Mucosa of stomach (tissue), 1 donor: ENCODE data around the gene VIPR1.

Experiments
- H3K27me3 ChIP-seq: one replicate; pipeline ENCODE4 v1.7.0; 2013; ENCODE audit warnings: mild to moderate bottlenecking, low read length; ENCODE audit not compliant: control insufficient read depth, insufficient read depth
- H3K36me3 ChIP-seq: one replicate; pipeline ENCODE4 v1.7.0; 2013; ENCODE audit warnings: low read length; ENCODE audit not compliant: control insufficient read depth, insufficient read depth
- H3K4me1 ChIP-seq: one replicate; pipeline ENCODE4 v1.7.0; 2013; ENCODE audit warnings: mild to moderate bottlenecking, low read length; ENCODE audit not compliant: control insufficient read depth, insufficient read depth
- H3K4me3 ChIP-seq: one replicate; pipeline ENCODE4 v1.7.0; 2013; ENCODE audit warnings: low read length
- H3K9ac ChIP-seq: one replicate; pipeline ENCODE4 v1.7.0; 2013; ENCODE audit warnings: mild to moderate bottlenecking, low read length, moderate library complexity
- H3K9me3 ChIP-seq: one replicate; pipeline ENCODE4 v1.7.0; 2013; ENCODE audit warnings: mild to moderate bottlenecking, low read length, moderate library complexity; ENCODE audit not compliant: control insufficient read depth
- donor health status: Pancreatic carcinoma.

Gene VIPR1

GRCh38 chr3:42529468-42529867 lies 27.0 kb downstream of the VIPR1 start:
- Histone ChIP-seq H3K9me3 (no peaks in the 10 kb centered on the region), H3K4me3 (no peak overlapping the region), H3K4me1 (peaks cover 7% of the 10 kb centered on the region), H3K27me3 (no peaks in the 10 kb centered on the region), H3K9ac (no peak overlapping the region), H3K36me3 (no peaks in the 10 kb centered on the region)

GRCh38 chr3:42530073-42530472 lies 27.6 kb downstream of the VIPR1 start:
- Histone ChIP-seq H3K9me3 (no peaks in the 10 kb centered on the region), H3K9ac (no peak overlapping the region), H3K36me3 (no peaks in the 10 kb centered on the region), H3K4me1 (peaks cover 7% of the 10 kb centered on the region), H3K27me3 (no peaks in the 10 kb centered on the region), H3K4me3 (no peak overlapping the region)

DNA sequence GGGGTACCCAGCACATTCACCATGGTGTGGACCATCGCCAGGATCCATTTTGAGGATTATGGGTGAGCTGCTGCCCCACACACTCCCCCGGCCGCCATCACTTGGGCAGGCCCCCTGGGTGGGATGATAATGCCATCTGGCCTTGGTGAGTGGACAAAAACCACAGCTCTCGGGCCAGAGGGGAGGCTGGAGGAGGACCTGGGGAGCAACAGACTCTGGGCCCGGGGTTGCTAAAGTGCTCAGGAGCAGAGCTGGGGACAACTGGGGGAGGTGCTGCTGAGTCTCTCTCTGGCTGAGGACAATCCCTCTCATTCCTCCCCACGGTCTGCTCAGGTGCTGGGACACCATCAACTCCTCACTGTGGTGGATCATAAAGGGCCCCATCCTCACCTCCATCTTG lies 29.0 kb downstream of the VIPR1 start:
- Histone ChIP-seq H3K9ac (no peak overlapping the region), H3K4me1 (peaks cover 7% of the 10 kb centered on the region), H3K9me3 (no peaks in the 10 kb centered on the region), H3K4me3 (no peak overlapping the region), H3K27me3 (no peaks in the 10 kb centered on the region), H3K36me3 (no peaks in the 10 kb centered on the region)

GRCh38 chr3:42532229-42532628 lies 29.8 kb downstream of the VIPR1 start:
- H3K36me3 ChIP-seq, result no peaks in the 10 kb centered on the region
- H3K4me3 ChIP-seq, result no peak overlapping the region
- H3K27me3 ChIP-seq, result no peaks in the 10 kb centered on the region
- no peak overlapping the region for H3K9ac ChIP-seq
- peaks cover 7% of the 10 kb centered on the region for H3K4me1 ChIP-seq
- no peaks in the 10 kb centered on the region for H3K9me3 ChIP-seq

DNA sequence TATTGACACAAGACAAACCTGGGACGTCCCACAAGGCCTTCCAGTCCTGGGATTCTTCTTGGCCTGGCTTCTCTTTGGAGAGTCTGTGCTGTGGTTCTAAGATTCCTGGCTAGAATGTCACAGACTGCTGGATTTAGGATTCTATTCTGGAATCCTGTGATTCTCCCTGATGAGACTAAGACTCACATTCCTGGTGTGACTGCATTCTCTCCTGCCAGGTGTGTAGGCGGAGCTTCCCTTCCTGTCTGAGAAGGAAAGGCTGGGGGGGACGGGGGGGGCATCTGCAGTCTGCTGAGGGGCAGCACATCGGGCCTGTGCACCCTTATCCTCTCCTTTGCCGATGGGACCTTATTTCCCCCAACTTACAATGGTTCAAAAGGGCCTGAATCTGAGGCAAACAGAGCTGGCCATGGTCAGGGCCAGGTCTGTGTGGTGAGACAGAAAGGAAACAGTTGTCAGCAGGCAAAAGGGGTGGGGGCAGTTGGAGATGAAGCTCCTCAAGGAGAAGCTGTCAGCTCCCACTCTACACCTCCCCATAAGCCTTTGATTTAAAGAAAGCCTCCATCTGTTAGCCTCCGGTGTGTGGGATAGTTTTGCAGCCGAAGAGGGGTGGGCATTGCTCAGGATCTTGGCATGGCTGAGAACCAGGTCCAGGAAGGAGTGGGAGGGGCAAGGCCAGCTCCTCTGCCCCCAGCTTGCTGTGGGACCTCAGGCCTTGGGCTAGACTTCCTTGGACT lies 30.9 kb downstream of the VIPR1 start:
- no peak overlapping the region for H3K9ac ChIP-seq
- H3K9me3 ChIP-seq, result no peaks in the 10 kb centered on the region
- no peak overlapping the region for H3K4me3 ChIP-seq
- H3K4me1 ChIP-seq, result peaks cover 7% of the 10 kb centered on the region
- no peaks in the 10 kb centered on the region for H3K27me3 ChIP-seq
- H3K36me3 ChIP-seq, result no peaks in the 10 kb centered on the region

- Histone ChIP-seq H3K4me1 (peaks cover 30% of the 10 kb centered on the region), H3K36me3 (no peaks in the 10 kb centered on the region), H3K4me3 (no peak overlapping the region), H3K27me3 (no peaks in the 10 kb centered on the region), H3K9ac (no peak overlapping the region), H3K9me3 (no peaks in the 10 kb centered on the region)
These were observed 33.7 kb downstream of the VIPR1 start for GRCh38 chr3:42535981-42536784.

GRCh38 chr3:42537350-42537749 lies 34.9 kb downstream of the VIPR1 start:
- Histone ChIP-seq H3K27me3 (no peaks in the 10 kb centered on the region), H3K36me3 (no peaks in the 10 kb centered on the region), H3K9me3 (no peaks in the 10 kb centered on the region), H3K4me3 (no peak overlapping the region), H3K4me1 (peaks cover 25% of the 10 kb centered on the region), H3K9ac (no peak overlapping the region)

DNA sequence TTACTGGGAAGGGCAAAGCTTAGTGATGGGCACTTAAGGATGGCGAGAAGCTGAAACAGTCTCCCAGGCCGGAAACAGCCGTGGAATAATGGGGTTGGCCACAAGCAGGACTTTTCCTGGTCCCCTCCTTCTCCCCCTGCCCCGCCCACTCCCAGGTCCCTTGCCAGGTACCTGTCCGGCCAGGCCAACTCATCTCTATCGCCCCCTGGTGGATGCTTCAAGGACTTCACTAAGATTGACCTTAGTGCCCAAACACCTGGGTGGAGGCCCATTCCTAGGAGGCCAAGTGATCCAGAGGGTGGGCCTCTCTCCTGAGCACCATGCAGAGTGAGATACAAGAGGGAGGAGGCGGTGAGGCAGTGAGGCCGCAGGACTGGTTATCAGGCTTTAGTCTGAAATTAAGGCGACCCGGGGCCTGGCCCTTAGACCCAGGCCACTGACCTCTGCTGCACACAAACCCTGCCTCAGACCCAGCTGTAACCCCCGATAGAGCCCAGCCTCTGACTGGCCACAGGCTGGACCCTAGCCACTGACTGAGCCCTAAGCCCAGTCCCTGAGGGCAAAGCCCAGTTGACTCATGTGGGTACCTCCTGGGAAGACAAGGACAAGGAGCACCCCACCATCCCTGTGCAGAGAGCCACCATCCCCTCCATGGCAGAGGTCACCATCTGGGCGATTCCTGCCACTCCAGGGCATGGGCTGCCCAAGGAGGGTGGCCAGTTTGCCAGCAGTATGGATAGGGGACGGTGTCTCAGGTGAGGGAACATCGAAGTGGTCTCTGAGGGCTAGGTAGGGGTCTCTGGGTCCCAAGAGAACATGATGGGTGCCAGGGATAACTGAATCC lies 37.6 kb downstream of the VIPR1 start:
- H3K4me3 ChIP-seq, result no peak overlapping the region
- peak overlapping the region; percentile 12 for H3K9ac ChIP-seq
- no peaks in the 10 kb centered on the region for H3K9me3 ChIP-seq
- H3K27me3 ChIP-seq, result no peaks in the 10 kb centered on the region
- H3K36me3 ChIP-seq, result no peaks in the 10 kb centered on the region
- peaks cover 52% of the 10 kb centered on the region for H3K4me1 ChIP-seq

DNA sequence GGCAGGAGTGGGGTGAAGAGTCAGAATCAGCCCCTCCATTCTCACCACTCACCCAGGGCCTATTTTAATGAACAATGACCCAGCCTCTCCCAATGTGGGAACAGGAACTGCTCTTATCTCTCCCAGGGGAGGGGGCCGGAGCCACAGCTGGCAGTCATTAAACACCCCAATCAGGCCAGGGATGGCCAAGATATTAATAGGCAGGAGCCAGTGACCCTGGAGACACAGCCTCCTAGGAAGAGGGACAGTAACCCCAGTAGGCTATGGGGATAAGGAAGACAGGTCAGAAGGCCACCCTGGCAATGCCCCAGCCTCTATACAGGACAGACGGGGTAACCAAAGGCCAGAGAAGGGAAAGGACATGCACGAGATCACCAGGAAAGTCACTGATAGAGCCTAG lies 38.6 kb downstream of the VIPR1 start:
- H3K9me3 ChIP-seq, result no peaks in the 10 kb centered on the region
- H3K27me3 ChIP-seq, result no peaks in the 10 kb centered on the region
- no peak overlapping the region for H3K4me3 ChIP-seq
- no peak overlapping the region for H3K9ac ChIP-seq
- H3K36me3 ChIP-seq, result no peaks in the 10 kb centered on the region
- H3K4me1 ChIP-seq, result peaks cover 59% of the 10 kb centered on the region

DNA sequence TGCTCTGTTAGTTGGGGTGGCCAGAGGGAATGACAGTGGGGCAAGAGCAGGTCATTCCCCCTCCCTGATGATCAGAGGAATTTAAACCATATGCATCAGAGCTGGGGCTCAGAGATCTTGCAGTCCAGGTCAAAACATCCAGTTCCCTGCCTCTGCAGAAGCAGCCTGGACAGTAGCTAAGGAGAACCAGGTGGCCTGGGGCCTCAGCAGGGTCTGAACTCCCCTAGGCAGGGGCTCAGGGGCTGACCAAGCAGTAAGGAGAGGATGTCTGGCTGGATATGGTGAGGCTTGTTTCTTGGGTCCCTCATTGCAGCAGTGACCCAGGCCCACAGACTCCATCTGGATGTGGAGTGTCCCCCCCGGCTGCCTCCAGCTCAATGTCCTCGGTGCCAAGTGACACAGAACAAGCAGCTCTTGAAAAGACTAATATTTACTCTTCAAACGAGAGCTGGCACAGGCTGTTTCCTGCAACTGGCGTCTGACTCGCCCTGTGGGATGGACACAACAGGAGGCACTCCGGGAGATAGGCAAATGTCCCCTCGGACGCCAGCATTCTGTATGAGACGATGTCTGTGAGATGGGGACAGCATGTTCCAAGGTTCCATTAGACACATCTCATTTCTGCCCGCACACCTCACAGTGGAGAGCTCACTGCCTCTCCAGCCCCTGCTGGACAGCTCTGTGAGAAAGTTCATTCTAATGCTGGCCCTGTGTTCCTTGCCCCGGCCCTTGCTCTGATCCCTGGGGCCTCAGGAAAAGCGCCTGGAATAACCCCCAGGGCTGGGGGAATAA lies 42.2 kb downstream of the VIPR1 start:
- H3K9me3 ChIP-seq, result no peaks in the 10 kb centered on the region
- peaks cover 59% of the 10 kb centered on the region for H3K4me1 ChIP-seq
- H3K36me3 ChIP-seq, result no peaks in the 10 kb centered on the region
- peak overlapping the region; percentile 53 for H3K9ac ChIP-seq
- no peak overlapping the region for H3K4me3 ChIP-seq
- no peaks in the 10 kb centered on the region for H3K27me3 ChIP-seq

DNA sequence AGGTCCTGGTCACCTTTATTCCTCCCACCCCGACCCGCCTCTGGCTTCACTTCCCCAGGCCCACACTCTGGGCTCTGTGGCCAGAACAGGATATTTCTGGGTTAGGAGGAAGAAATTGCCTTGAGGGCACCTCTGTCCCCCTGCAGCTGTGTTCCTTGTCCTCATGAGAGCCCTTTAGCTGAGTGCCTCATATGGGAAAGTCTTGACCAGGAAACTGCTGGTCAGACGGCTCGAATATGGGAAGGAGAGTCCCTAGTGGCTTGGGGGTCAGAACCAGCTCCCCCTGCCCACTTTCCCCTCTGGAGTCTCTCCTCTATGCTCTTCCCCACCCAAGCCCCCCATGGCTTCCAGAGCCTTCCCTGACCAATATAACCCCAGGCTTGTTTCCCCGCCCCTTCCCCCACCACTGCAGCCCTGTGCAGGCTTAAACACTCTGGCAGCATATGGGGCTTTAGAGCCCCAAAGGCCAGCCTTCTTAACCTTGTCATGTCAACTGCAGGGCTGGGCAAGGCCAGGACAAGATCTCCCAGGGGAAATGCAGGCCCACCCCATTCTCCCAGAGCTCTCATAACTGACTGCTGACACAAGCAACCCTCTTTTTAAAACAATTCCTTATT lies 42.9 kb downstream of the VIPR1 start:
- Histone ChIP-seq H3K27me3 (no peaks in the 10 kb centered on the region), H3K9ac (peak overlapping the region; percentile 53), H3K36me3 (no peaks in the 10 kb centered on the region), H3K4me3 (no peak overlapping the region), H3K4me1 (peaks cover 52% of the 10 kb centered on the region), H3K9me3 (no peaks in the 10 kb centered on the region)
